Nephron progenitor cell (in vitro differentiated cells): ENCODE results near the gene SHISAL2A.

ENCODE experiments used
- DNase-seq: peaks from one replicate; pipeline ENCODE4 v3.0.0; 2021
- H3K27ac Mint-ChIP-seq: 2 replicates; pipeline ENCODE4 v1.8.0; 2021; ENCODE audit warnings: mild to moderate bottlenecking, moderate library complexity, mixed read lengths
- H3K27me3 Mint-ChIP-seq: 2 replicates; pipeline ENCODE4 v1.8.0; 2021; ENCODE audit warnings: mild to moderate bottlenecking, low read depth, mixed read lengths; ENCODE audit not compliant: poor library complexity
- H3K36me3 Mint-ChIP-seq: 2 replicates; pipeline ENCODE4 v1.8.0; 2021; ENCODE audit warnings: low read depth, mixed read lengths
- H3K4me1 Mint-ChIP-seq: 2 replicates; pipeline ENCODE4 v1.8.0; 2021; ENCODE audit warnings: mixed read lengths
- H3K4me3 Mint-ChIP-seq: 2 replicates; pipeline ENCODE4 v1.8.0; 2021; ENCODE audit warnings: mild to moderate bottlenecking, moderate library complexity, mixed read lengths
- H3K9me3 Mint-ChIP-seq: 2 replicates; pipeline ENCODE4 v1.8.0; 2021; ENCODE audit warnings: mild to moderate bottlenecking, moderate library complexity, mixed read lengths
- CTCF ChIP-seq: fragments of 200-600 bp; sonication (generic); IDR thresholded peaks from 2 replicates; pipeline ENCODE4 v1.5.0; 2021; ENCODE audit warnings: antibody characterized with exemption

The SHISAL2A gene

DNA sequence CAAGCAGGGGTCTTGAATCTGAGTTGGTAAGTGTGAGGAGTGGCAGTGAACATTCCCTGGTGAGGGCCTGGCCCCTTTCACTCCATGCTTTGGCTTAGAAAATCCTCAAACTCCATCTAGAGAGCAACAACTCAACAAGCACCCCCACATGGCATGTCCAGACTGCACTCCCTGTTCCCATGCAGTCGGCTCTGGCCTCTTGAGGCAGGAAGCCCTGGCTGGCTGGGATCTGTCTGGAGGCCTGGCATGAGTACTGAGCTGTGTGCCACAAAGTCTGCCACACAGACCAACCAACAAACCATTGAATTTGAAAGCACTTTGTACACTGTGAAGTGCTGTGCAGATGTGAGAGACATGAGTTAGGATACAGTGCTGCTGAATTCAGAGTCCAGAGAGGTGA lies 40.0 kb downstream of the SHISAL2A start:
- Mint-ChIP-seq H3K36me3 (no peaks in the 10 kb centered on the region), H3K4me3 (no peak overlapping the region), H3K9me3 (no peaks in the 10 kb centered on the region), H3K4me1 (peaks cover 16% of the 10 kb centered on the region), H3K27ac (no peak overlapping the region), H3K27me3 (no peaks in the 10 kb centered on the region)
- DNase-seq: no peak
- TF ChIP-seq CTCF: no peak

- Mint-ChIP-seq H3K36me3 (no peaks in the 10 kb centered on the region), H3K4me1 (peaks cover 16% of the 10 kb centered on the region), H3K27me3 (no peaks in the 10 kb centered on the region), H3K27ac (no peak overlapping the region), H3K9me3 (no peaks in the 10 kb centered on the region), H3K4me3 (no peak overlapping the region)
- DNase-seq: no peak
- TF ChIP-seq CTCF: no peak
Observed at GRCh38 chr1:52673513-52673912, 40.5 kb downstream of the SHISAL2A start.

DNA sequence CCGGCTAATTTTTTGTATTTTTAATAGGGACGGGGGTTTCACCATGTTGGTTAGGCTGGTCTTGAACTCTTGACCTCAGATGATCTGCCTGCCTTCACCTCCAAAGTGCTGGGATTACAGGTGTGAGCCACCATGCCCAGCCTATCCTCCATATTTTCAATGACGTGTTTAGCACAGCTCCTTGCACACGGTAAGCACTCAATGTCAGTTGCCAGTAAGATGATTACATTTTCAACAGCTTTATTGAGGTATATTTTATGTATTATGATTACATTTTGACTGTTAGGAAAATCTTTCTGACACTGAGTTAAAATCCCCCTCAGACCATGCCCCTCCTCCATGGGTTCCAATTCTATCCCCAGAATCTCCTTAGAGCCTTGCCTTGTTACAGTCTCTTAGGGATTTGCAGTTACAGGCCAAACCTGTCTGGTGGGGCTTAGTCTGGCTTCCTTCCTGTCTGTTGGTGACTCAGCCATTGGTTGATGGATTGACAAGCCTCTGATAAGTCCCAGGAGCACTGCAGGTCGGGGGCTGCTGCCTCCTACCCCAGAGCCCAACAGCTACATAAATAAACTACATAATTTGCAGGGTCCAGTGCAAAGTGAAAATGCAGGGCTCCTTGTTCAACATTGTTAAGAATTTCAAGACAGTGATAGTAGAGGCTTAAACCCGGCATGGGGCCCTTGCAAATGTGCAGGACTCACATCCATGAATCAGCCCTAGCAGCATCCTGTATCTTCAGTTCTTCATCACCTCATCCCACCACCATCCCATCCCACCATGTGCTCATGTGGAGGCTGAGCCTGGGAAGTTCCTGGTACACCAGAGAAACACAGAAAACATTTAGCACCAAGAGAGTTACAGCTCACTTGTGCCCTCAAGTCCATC lies 41.8 kb downstream of the SHISAL2A start:
- DNase-seq: no peak
- Mint-ChIP-seq H3K4me1 (peaks cover 22% of the 10 kb centered on the region), H3K27ac (peak overlapping the region; percentile 94), H3K27me3 (no peaks in the 10 kb centered on the region), H3K9me3 (no peaks in the 10 kb centered on the region), H3K36me3 (no peaks in the 10 kb centered on the region), H3K4me3 (no peak overlapping the region)
- no peak for TF ChIP-seq CTCF

- no peak for DNase-seq
- H3K27me3 Mint-ChIP-seq: peaks cover 3% of the 10 kb centered on the region
- no peak overlapping the region for H3K4me3 Mint-ChIP-seq
- no peaks in the 10 kb centered on the region for H3K9me3 Mint-ChIP-seq
- H3K27ac Mint-ChIP-seq: no peak overlapping the region
- H3K4me1 Mint-ChIP-seq: peaks cover 23% of the 10 kb centered on the region
- no peaks in the 10 kb centered on the region for H3K36me3 Mint-ChIP-seq
- TF ChIP-seq CTCF: no peak
Observed at GRCh38 chr1:52676249-52676903, 43.4 kb downstream of the SHISAL2A start.

DNA sequence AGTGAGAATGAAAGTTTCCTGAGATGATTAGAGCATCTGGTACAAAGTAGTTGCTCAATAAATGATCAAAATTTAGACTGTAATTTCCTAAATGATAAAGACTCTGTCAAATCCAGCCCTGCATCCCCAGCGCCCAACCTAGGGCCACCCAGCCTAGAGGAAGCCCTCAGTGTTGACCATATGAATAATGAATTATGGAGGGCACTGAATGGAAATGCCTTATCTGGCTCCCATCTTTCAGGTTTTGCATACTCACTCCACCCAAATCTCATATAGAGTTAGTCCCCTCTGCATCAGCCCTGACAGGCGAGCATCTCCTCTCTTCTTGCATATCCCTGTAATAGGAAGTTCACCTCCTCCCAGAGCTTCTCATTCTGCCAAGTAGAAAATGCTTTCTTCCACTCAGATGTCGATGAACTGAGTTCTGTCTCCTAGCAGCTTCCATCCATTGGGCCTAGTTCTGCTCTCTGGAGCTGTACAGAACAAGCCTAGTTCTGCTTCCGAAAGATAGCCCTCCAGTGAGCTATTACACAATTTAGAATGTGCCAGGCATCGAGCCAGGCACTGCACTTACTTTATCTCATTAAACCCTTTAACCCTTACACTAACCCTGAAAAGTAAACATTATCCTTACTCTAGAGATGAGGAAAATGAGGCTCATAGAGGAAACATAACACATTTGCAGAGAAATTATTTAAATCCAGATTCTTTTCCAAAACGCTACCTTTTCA lies 44.3 kb downstream of the SHISAL2A start:
- no peak for TF ChIP-seq CTCF
- no peak for DNase-seq
- Mint-ChIP-seq H3K27ac (no peak overlapping the region), H3K27me3 (peaks cover 3% of the 10 kb centered on the region), H3K9me3 (no peaks in the 10 kb centered on the region), H3K4me1 (peaks cover 23% of the 10 kb centered on the region), H3K4me3 (no peak overlapping the region), H3K36me3 (no peaks in the 10 kb centered on the region)
